CMK (cell line): ENCODE measurements around the gene TRABD2B.

Source experiments
- DNase-seq: peaks from one replicate; pipeline ENCODE4 v3.0.0-alpha.2; 2010; ENCODE audit warnings: low read depth

The TRABD2B gene

GRCh38 chr1:47997289-47998200, at the start of gene TRABD2B:
Gene TRABD2B, minus strand, starts transcription at chr1:47997385.
- peak; percentile 21 for DNase-seq

GRCh38 chr1:48044311-48044710, 47.1 kb upstream of the TRABD2B start:
- DNase-seq: no peak

- no peak for DNase-seq
Observed at GRCh38 chr1:48043622-48044021, 46.4 kb upstream of the TRABD2B start.

GRCh38 chr1:48040154-48040553, 43.0 kb upstream of the TRABD2B start:
- no peak for DNase-seq

- no peak for DNase-seq
Observed at GRCh38 chr1:48039088-48040054, 42.2 kb upstream of the TRABD2B start.

GRCh38 chr1:48038270-48038767, 41.1 kb upstream of the TRABD2B start:
- DNase-seq: no peak

- no peak for DNase-seq
Observed at GRCh38 chr1:48036710-48037355, 39.6 kb upstream of the TRABD2B start.

- DNase-seq: no peak
Observed at GRCh38 chr1:48035371-48036141, 38.4 kb upstream of the TRABD2B start.

GRCh38 chr1:48033495-48034045, 36.4 kb upstream of the TRABD2B start:
- DNase-seq: no peak

- DNase-seq: no peak
Observed at GRCh38 chr1:48031676-48032075, 34.5 kb upstream of the TRABD2B start.

- DNase-seq: no peak
Observed at GRCh38 chr1:48030696-48031365, 33.6 kb upstream of the TRABD2B start.

- no peak for DNase-seq
Observed at GRCh38 chr1:48030211-48030610, 33.0 kb upstream of the TRABD2B start.

GRCh38 chr1:48028218-48029069, 31.3 kb upstream of the TRABD2B start:
- no peak for DNase-seq

GRCh38 chr1:48027533-48027835, 30.3 kb upstream of the TRABD2B start:
- DNase-seq: no peak

GRCh38 chr1:48026701-48027532, 29.7 kb upstream of the TRABD2B start:
- no peak for DNase-seq

GRCh38 chr1:48026275-48026674, 29.1 kb upstream of the TRABD2B start:
- DNase-seq: no peak

- no peak for DNase-seq
Observed at GRCh38 chr1:48025076-48025475, 27.9 kb upstream of the TRABD2B start.

GRCh38 chr1:48023488-48023887, 26.3 kb upstream of the TRABD2B start:
- DNase-seq: no peak

GRCh38 chr1:48022306-48022705, 25.1 kb upstream of the TRABD2B start:
- DNase-seq: no peak
